ENCODE results near the gene ZMYM2. TPM values are rescaled to one million over a fixed set of nuclear protein-coding genes. Genes with fewer than 3 reads are reported as not detected.

The ZMYM2 gene
- total and polyA plus RNA-seq, 2 of the 13 experiments (the other 11 are each of a cell fraction or from before 2014, with no cell fraction given): 22.4 to 40.8 TPM

GRCh38 chr13:19958155-19959111, at the start of gene ZMYM2 (continued):
- TF ChIP-seq ZSCAN5A (CRISPR knock-in tag; IDR thresholded peaks at IDR 0.05; ENCODE audit: borderline replicate concordance) (no peak), TERF1 (CRISPR knock-in tag; IDR thresholded peaks at IDR 0.05) (no peak), ZNF737 (CRISPR knock-in tag; IDR thresholded peaks at IDR 0.05; ENCODE audit: borderline replicate concordance) (no peak), MXD1 (CRISPR knock-in tag; IDR thresholded peaks at IDR 0.05) (0 out of 2 replicates have a peak, but pooled peaks have one; percentile 45), ZNF224 (CRISPR knock-in tag; IDR thresholded peaks at IDR 0.05) (no peak), ZUFSP (CRISPR knock-in tag; IDR thresholded peaks at IDR 0.05; ENCODE audit: borderline replicate concordance) (no peak), GMEB2 (CRISPR knock-in tag; IDR thresholded peaks at IDR 0.05; ENCODE audit: low read depth) (no peak), AGO1 (IDR thresholded peaks at IDR 0.05; ENCODE audit: low read depth, low read length, poor library complexity, severe bottlenecking) (no peak), PPARG (CRISPR knock-in tag; conservative IDR thresholded peaks at IDR 0.05) (no peak), IKZF5 (CRISPR knock-in tag; IDR thresholded peaks at IDR 0.05) (no peak), SCMH1 (CRISPR knock-in tag; IDR thresholded peaks at IDR 0.05; ENCODE audit: borderline replicate concordance) (no peak), POLR2AphosphoS5 (IDR thresholded peaks at IDR 0.05; ENCODE audit: low read depth, low read length) (peak; percentile 63), ZNF256 (CRISPR knock-in tag; conservative IDR thresholded peaks at IDR 0.05) (no peak), ZC3H13 (CRISPR knock-in tag; IDR thresholded peaks at IDR 0.05) (no peak), NFYC (CRISPR knock-in tag; IDR thresholded peaks at IDR 0.05) (peak; percentile 95), HNRNPLL (IDR thresholded peaks at IDR 0.05; ENCODE audit: low read depth, low read length, poor library complexity, severe bottlenecking) (peak; percentile 87), PBX3 (CRISPR knock-in tag; IDR thresholded peaks at IDR 0.05; ENCODE audit: borderline replicate concordance) (peak; percentile 96; the same call in 1 of the 2 replicates), ZNF674 (CRISPR knock-in tag; IDR thresholded peaks at IDR 0.05; ENCODE audit: low read depth) (no peak)
